HEK293T (cell line): ENCODE data around the gene UBE2S.
"Not testable (repeated sequence)": the region's sequence is repeated elsewhere in the genome, so short reads cannot be mapped to it uniquely, and the experiment has no call there.

Experiments
- ARNT ChIP-seq: fragments of 450-650 bp; IDR thresholded peaks from 2 replicates; pipeline ENCODE4 v1.6.1; 2017; ENCODE audit warnings: mild to moderate bottlenecking
- FOXA1 ChIP-seq: fragments of 450-650 bp; IDR thresholded peaks from 2 replicates; pipeline ENCODE4 v1.6.1; 2016; ENCODE audit warnings: mild to moderate bottlenecking
- FOXK2 ChIP-seq: fragments of 450-650 bp; IDR thresholded peaks from 2 replicates; pipeline ENCODE4 v1.6.1; 2016; ENCODE audit warnings: mild to moderate bottlenecking
- FOXM1 ChIP-seq: fragments of 450-650 bp; IDR thresholded peaks from 2 replicates; pipeline ENCODE4 v1.6.1; 2017; ENCODE audit warnings: mild to moderate bottlenecking, borderline replicate concordance
- SP1 ChIP-seq: fragments of 450-650 bp; IDR thresholded peaks from 2 replicates; pipeline ENCODE4 v1.6.1; 2017
- SUZ12 ChIP-seq: fragments of 450-650 bp; IDR thresholded peaks from 2 replicates; pipeline ENCODE4 v1.6.1; 2016; ENCODE audit warnings: mild to moderate bottlenecking
- TF ChIP-seq, protein P1 (sequence below): fragments of 450-650 bp; IDR thresholded peaks from 2 replicates; pipeline ENCODE4 v1.6.1; 2016

DNA sequence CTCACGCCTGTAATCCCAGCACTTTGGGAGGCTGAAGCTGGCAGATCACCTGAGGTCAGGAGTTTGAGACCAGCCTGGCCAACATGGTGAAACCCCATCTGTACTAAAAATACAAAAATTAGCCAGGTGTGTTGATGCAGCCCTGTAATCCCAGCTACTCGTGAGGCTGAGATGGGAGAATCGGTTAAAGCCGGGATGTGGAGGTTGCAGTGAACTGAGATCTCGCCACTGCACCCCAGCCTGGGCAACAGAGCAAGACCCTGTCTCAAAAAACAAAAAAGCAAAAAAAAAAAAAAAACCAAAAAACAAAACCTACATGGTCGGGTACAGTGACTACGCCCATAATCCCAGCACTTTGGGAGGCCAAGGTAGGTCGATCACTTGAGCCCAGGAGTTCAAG, 1.6 kb upstream of the UBE2S start:
- TF ChIP-seq SP1, FOXM1, FOXK2, ARNT, SUZ12, FOXA1: not testable (repeated sequence)
- TF ChIP-seq, protein P1, sequence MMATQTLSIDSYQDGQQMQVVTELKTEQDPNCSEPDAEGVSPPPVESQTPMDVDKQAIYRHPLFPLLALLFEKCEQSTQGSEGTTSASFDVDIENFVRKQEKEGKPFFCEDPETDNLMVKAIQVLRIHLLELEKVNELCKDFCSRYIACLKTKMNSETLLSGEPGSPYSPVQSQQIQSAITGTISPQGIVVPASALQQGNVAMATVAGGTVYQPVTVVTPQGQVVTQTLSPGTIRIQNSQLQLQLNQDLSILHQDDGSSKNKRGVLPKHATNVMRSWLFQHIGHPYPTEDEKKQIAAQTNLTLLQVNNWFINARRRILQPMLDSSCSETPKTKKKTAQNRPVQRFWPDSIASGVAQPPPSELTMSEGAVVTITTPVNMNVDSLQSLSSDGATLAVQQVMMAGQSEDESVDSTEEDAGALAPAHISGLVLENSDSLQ: not testable (repeated sequence)
